AG10803 (cell line): Measurements from ENCODE around the gene OGFOD2.

ENCODE experiments used
- DNase-seq: peaks from one replicate; pipeline ENCODE4 v3.0.0; 2010; ENCODE audit warnings: low read depth
- H3K4me3 ChIP-seq: 2 replicates; pipeline ENCODE4 v1.5.1; 2011; ENCODE audit warnings: mild to moderate bottlenecking, low read length, control low read depth
- TF ChIP-seq, protein P1 (sequence below): conservative IDR thresholded peaks from 2 replicates; pipeline ENCODE4 v1.5.1; 2011; ENCODE audit warnings: mild to moderate bottlenecking, low read length, control low read depth, inconsistent platforms

The OGFOD2 gene

DNA sequence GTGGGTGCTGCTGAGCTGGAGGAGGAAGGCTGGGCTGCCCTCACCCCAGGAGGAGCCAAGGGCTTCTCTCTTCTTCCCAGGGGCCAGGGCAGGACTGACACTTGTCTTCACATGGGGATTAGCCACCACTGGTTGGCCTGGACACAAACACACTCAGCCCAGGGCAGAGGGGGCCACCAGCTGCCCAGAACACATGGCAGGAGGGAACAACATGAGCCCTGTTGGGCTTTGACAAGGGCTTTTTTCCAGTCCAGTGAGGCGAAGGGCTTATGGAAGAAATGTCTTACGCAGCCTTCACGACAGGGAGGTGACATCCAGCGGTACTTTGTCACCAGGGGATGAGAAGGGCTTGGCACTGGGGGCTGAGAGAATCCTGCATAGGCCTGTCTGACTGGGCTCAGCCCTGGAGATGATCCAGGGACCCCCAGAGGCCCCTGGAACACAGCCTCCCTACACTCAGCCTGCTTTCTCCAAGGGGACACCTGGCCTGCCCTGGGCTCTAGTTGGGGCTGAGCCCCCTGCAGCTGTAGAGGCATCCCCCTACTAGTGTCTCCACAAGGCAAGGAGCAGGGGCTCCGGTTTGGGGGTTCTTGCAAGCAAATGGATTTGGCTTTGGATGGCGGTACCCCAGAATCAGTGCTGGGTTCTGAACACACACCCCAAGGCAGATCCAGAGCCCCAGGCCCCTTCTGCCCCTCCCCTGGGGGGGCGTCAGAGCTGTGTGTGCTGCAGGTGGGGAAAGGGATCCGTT, 24.3 kb downstream of the OGFOD2 start:
- no peak for DNase-seq
- TF ChIP-seq, protein P1, sequence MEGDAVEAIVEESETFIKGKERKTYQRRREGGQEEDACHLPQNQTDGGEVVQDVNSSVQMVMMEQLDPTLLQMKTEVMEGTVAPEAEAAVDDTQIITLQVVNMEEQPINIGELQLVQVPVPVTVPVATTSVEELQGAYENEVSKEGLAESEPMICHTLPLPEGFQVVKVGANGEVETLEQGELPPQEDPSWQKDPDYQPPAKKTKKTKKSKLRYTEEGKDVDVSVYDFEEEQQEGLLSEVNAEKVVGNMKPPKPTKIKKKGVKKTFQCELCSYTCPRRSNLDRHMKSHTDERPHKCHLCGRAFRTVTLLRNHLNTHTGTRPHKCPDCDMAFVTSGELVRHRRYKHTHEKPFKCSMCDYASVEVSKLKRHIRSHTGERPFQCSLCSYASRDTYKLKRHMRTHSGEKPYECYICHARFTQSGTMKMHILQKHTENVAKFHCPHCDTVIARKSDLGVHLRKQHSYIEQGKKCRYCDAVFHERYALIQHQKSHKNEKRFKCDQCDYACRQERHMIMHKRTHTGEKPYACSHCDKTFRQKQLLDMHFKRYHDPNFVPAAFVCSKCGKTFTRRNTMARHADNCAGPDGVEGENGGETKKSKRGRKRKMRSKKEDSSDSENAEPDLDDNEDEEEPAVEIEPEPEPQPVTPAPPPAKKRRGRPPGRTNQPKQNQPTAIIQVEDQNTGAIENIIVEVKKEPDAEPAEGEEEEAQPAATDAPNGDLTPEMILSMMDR, result no peak
- H3K4me3 ChIP-seq, result no peak overlapping the region

DNA sequence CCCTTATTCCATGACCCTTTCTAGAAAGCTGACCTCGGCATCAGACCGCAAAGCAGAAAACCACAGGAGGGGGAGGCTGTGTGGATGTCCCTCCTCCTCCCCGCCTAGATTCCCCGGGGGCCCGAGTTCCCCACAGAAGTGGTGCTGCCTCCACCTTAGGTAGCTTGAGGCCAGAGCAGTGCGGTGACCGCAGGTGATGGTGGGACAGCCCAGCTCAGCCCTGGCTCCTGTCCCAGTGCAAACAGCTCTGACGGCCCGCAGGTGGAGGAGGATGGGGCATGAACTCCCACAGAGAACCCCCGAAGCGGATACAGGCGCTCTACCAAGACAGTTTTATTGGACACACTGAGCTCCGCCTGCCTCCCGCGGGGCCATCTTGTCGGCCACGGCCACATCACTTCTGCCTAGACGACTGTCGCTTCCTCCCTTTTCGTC, 25.0 kb downstream of the OGFOD2 start:
- DNase-seq, result no peak
- TF ChIP-seq, protein P1, result no peak
- no peak overlapping the region for H3K4me3 ChIP-seq

DNA sequence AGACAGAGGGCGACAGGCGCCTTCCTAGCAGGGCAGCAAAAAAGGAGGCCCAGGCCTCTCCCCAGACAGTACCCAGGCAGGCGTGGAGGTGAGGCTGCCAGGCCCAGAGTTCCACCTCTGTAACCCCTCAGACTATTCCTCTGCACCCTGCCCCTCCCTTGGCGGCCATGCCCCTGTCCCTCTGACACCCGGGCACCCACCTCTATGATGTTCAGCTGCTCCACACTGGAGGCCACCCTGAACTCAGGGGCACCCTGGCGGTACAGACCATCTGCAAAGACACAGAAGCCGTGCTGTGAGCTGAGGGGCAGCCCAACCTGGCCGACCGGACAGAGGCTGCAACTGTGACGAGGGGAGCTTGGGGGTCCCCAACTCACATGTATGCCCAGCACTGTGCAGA, 25.5 kb downstream of the OGFOD2 start:
- no peak overlapping the region for H3K4me3 ChIP-seq
- TF ChIP-seq, protein P1, result no peak
- no peak for DNase-seq

DNA sequence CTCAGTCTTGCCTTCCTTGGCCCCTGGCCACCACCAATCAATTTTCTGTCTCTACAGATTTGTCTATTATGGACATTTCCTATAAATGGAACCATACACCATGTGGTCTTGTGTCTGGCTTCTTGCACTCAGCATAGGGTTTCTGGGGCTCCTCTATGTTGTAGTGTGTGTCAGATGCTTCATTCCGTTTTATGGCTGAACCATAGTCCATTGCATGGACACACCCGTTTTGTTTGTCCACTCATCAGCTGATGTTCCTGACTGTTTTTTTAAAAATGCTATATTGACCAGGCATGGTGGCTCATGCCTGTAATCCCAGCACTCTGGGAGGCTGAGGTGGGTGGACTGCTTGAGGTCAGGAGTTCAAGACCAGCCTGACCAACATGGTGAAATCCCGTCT, 26.4 kb downstream of the OGFOD2 start:
- TF ChIP-seq, protein P1, result no peak
- H3K4me3 ChIP-seq, result no peak overlapping the region
- DNase-seq, result no peak

DNA sequence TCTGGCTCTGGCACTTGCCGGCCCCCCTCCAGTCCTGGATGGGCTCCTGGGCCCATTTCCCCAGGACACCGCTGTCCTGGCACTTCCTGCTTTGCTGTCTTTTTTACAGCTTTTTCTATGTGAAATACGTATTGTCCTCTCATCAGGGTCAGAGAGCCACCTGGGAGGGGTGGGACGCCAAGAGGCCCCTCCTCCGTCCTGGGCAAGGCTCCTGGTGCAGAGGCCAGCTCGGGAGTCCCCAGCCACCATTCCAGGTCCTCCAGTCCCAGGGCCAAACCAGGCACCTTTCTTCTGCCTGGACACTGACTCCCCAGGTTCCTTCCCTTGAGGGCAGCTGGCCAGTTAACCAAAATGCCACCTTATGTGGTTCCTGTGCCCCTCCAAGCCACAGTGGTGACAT, 28.2 kb downstream of the OGFOD2 start:
- TF ChIP-seq, protein P1, result no peak
- no peak overlapping the region for H3K4me3 ChIP-seq
- DNase-seq, result no peak

DNA sequence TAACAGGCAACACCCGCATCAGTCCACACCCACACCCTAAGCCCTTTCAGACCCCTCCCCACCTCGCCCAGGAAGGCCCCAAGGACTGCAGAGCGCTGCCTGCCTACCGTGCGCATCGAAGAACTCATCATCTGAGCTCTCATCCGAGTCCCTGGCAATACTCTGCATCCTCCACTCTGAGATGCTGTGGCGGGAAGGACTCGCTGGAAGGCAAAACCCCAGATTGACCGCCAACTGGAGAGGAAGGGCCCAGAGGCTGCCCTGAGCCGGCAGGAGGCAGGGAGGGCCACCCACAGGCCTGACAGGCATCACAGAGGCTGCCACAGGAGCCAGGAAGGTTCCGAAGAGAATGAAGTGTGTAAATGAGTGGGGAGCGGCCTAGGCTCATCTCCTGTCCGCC, 29.2 kb downstream of the OGFOD2 start:
- TF ChIP-seq, protein P1, result no peak
- DNase-seq, result no peak
- no peak overlapping the region for H3K4me3 ChIP-seq

DNA sequence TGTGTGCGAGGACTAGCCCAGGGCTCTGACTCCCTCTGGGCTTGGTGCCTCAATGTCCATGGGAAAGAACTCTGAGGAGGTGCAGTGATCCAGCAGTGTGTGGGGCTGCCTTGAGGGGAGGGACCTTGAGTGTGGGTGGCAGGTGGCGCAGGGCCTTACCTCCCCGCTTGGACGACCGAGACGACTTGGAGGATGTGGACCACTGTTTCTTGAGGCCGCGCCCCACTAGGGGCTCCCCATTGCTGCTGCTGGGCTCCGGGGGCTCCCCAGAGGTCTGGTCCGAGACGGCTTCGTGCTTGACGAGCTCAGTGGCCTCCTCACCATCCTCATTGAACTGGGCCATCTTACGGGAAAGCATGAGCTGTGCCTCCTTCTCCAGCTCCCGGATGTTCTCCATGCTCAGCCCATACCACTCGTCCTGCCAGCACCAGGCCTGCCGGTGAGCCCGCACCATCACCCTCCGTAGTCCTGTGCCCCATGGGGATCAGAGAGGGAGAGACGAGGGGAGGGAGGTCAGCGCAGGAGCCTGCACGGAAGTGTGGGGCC, 30.1 kb downstream of the OGFOD2 start:
- DNase-seq, result no peak
- H3K4me3 ChIP-seq, result no peak overlapping the region
- TF ChIP-seq, protein P1, result no peak
